AG04450 (cell line): ENCODE data around the gene DHX15. TPM values are rescaled to one million over a fixed set of nuclear protein-coding genes. Genes with fewer than 3 reads are reported as not detected.

ENCODE experiments used
- CTCF ChIA-PET: fragments of 300-600, 350-600 bp; formaldehyde crosslinking; extraction: SDS; loops from one replicate; lab custom pipeline; 2022; ENCODE audit warnings: antibody characterized with exemption, inconsistent platforms; lab: Charles Lee
- POLR2A ChIA-PET: fragments of 350-600 bp; formaldehyde crosslinking; extraction: SDS; loops from one replicate; lab custom pipeline; 2021; ENCODE audit warnings: antibody characterized with exemption, inconsistent platforms; lab: Yijun Ruan, JAX
- DNase-seq: peaks from one replicate; pipeline ENCODE4 v3.0.0-alpha.2; 2011; ENCODE audit warnings: low read depth, low spot score
- H3K27ac ChIP-seq: one replicate; pipeline ENCODE4 v1.5.1; 2012; ENCODE audit warnings: low read depth, low read length, control low read depth
- H3K27me3 ChIP-seq: one replicate; pipeline ENCODE4 v1.6.0; 2012; ENCODE audit warnings: low read length; ENCODE audit not compliant: control insufficient read depth, insufficient read depth
- H3K4me3 ChIP-seq: 2 replicates; pipeline ENCODE4 v1.5.1; 2011; ENCODE audit warnings: mild to moderate bottlenecking, low read depth, low read length, control low read depth
- H3K9me3 ChIP-seq: 2 replicates; pipeline ENCODE4 v1.5.1; 2012; ENCODE audit warnings: low read length; ENCODE audit not compliant: control insufficient read depth, insufficient read depth
- polyA plus RNA-seq: library from polyadenylated mRNA; depleted of rRNA; stranded (reverse); fragments of >200 nt; gene quantifications from 2 replicates; pipeline ENCODE4 v1.2.3, GENCODE V29; 2011
- TF ChIP-seq, protein P1 (sequence below): IDR thresholded peaks from 2 replicates; pipeline ENCODE4 v1.5.1; 2011; ENCODE audit warnings: low read depth, low read length, control low read depth, inconsistent platforms

The DHX15 gene
- polyA plus RNA-seq, 1 experiment: 158 TPM

DNA sequence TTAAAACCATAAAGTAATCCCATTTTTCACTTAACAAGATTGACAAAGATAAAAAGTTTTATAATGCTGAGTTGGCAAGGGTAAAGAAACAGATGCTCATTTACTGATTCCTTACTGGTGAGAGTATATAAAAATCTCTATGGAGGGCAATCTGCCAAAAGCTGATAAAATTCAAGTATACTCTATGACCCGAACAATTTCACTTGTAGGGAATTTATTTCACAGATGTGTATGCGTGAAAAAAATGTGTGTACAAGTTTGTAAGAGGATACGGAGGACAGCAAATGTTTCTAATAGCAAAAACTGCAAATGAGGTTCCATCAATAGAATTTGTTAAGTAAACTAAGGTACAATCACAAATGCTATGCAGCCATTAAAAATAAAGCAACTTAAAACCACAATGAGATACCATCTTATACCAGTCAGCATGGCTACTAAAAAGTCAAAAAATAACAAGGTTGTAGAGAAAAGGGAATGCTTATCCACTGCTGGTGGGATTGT, 23.4 kb downstream of the DHX15 start:
- H3K4me3 ChIP-seq: no peak overlapping the region
- no peak overlapping the region for H3K27ac ChIP-seq
- no peaks in the 10 kb centered on the region for H3K27me3 ChIP-seq
- no peak for DNase-seq
- POLR2A ChIA-PET: interaction anchor here (1.2 kb wide), 1 partner anchor 24 kb away, joined by 4 read pairs; the partner anchor contains the start of gene DHX15
- CTCF ChIA-PET: interaction anchor here (2.8 kb wide), 1 partner anchor 10 kb away, joined by 16 read pairs; no protein-coding TSS in a partner anchor
- TF ChIP-seq, protein P1, sequence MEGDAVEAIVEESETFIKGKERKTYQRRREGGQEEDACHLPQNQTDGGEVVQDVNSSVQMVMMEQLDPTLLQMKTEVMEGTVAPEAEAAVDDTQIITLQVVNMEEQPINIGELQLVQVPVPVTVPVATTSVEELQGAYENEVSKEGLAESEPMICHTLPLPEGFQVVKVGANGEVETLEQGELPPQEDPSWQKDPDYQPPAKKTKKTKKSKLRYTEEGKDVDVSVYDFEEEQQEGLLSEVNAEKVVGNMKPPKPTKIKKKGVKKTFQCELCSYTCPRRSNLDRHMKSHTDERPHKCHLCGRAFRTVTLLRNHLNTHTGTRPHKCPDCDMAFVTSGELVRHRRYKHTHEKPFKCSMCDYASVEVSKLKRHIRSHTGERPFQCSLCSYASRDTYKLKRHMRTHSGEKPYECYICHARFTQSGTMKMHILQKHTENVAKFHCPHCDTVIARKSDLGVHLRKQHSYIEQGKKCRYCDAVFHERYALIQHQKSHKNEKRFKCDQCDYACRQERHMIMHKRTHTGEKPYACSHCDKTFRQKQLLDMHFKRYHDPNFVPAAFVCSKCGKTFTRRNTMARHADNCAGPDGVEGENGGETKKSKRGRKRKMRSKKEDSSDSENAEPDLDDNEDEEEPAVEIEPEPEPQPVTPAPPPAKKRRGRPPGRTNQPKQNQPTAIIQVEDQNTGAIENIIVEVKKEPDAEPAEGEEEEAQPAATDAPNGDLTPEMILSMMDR: no peak
- no peaks in the 10 kb centered on the region for H3K9me3 ChIP-seq

DNA sequence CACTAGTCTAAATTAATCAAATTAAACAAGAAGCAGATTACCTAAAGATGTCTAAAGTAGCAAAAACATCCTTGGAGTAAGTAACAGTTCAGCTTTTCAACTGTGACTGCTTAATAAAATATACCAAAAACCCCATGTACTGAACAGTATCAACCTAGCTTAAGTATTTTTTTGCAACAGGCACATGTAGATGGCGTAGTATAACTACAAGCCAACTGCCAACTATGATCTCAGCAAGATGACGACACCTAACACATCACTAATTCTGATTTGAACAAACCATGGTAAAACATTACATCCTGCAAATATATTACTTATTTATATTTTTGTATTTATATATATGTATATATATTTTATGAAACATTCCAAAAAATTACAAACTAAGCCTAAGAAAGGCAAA, 24.5 kb downstream of the DHX15 start:
- Histone ChIP-seq H3K27me3 (no peaks in the 10 kb centered on the region), H3K9me3 (no peaks in the 10 kb centered on the region), H3K4me3 (no peak overlapping the region), H3K27ac (no peak overlapping the region)
- POLR2A ChIA-PET: no interaction called here
- CTCF ChIA-PET: interaction anchor here (2.8 kb wide), 1 partner anchor 9 kb away, joined by 16 read pairs; no protein-coding TSS in a partner anchor
- TF ChIP-seq, protein P1: no peak
- no peak for DNase-seq

DNA sequence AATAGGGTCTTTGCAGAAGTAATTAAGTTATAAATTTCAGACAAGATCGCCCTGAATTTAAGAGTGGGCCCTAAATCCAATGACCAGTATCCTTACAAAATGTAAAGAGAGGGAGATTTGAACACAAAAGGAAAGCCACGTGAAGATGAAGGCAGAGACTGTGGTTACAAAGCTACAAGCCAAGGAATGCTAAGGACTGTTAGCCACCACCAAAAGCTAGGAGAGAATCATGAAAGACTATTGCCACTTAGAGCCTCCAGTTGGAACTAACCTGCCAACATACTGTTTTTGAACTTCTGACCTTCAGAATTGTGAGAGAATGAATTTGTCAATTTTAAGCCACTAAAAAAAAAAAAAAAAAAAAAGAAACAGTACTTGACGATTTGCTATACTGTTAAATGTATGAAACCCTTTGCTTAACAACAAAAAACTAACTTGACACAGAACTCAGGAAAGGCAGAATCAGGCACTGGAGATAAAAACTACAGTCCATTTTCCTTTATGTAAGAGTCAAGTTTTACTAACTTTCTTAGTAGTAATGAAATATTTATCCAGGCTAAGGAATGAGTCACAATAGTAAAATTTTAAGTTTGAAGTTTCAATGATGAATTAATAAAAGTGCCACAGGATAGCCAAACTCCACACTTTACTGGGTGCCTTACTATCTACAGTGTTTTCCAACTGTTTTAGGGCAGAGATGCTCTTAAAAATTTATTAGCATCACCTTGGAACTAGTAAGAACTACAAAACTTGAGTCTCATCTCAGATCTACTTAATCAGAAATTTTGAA, 25.1 kb downstream of the DHX15 start:
- Histone ChIP-seq H3K4me3 (no peak overlapping the region), H3K27me3 (no peaks in the 10 kb centered on the region), H3K9me3 (no peaks in the 10 kb centered on the region), H3K27ac (no peak overlapping the region)
- POLR2A ChIA-PET: no interaction called here
- DNase-seq: no peak
- TF ChIP-seq, protein P1: no peak
- CTCF ChIA-PET: interaction anchor here (0.7 to 2.8 kb wide), 2 partner anchors 8 to 420 kb away, joined by 3 to 16 read pairs; no protein-coding TSS in a partner anchor

DNA sequence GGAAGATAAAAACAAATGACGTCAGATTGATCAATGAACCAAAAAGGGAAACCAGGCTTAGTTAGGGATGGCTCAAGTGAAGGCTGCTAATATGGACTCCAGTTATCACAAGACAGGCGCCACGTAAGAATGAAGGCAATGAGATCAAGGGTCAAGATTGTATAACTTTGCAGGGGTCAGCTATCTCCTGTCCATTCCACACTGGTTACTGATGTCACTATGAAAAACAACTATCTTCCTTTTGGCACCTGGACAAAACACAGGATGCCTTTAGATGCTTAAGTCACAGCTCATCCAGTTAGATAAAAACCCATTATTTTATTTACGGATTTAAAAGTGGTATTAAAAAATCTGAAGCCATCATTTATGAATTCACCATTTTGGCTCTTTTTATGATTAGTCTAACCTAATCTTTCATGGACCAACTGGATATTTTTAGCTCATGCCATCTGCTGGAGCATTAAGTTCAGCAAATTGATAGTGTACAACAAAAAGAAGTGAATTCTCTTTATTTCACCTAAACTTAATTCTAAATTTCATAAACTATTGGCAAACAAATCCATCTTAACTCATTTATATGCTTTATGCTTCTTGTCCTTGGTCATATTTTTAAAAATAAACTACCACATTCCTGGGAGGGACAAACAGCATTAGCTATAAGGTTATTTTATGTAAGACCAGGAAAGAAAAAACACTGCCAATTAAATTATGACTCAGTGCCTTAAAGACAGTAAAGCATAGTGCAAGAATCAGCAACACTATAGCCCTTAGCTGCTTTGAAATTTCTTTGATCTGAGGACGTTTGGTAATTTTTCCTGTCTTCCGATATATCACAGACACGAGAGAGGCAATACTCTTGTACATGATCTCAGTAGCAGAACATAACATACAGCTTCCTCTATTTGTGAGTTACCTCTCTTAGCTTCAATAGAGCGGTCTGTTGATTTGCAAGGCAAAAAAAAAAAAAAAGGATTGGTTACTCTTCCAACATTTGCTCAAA, 27.0 kb downstream of the DHX15 start:
- Histone ChIP-seq H3K27ac (no peak overlapping the region), H3K27me3 (no peaks in the 10 kb centered on the region), H3K4me3 (no peak overlapping the region), H3K9me3 (no peaks in the 10 kb centered on the region)
- TF ChIP-seq, protein P1: no peak
- no peak for DNase-seq
- POLR2A ChIA-PET: no interaction called here
- CTCF ChIA-PET: interaction anchor here (0.6 to 1.1 kb wide), 2 partner anchors 94 to 147 kb away, joined by 4 to 5 read pairs; no protein-coding TSS in a partner anchor
